CD4-positive, CD25-positive, alpha-beta regulatory T cell (primary cell): Measurements from ENCODE around the gene CLCN2. TPM values are rescaled to one million over a fixed set of nuclear protein-coding genes. Genes with fewer than 3 reads are reported as not detected.

ENCODE experiments used
- ATAC-seq, 2 donors: fragments of 150-1000 bp; cut with Tn5 transposase; one replicate each; pipeline ENCODE4 v1.10.0; 2021; ENCODE audit warnings: low read depth in 2 of 2, moderate number of reproducible peaks in 2 of 2, moderate library complexity in 1 of 2
- DNase-seq, 3 donors: peaks; one replicate each; pipeline versions ENCODE4 v3.0.0 to v3.0.0-alpha.2; 2012 to 2022; ENCODE audit warnings: mixed read lengths in 1 of 3
- H3K27ac ChIP-seq: one replicate; pipeline ENCODE4 v1.7.0; 2013; ENCODE audit warnings: mild to moderate bottlenecking, low read length; ENCODE audit not compliant: insufficient read depth, poor library complexity, severe bottlenecking
- H3K27me3 ChIP-seq: one replicate; pipeline ENCODE4 v1.7.0; 2013; ENCODE audit warnings: low read length; ENCODE audit not compliant: control insufficient read depth, insufficient read depth
- H3K36me3 ChIP-seq: one replicate; pipeline ENCODE4 v1.7.0; 2013; ENCODE audit warnings: mild to moderate bottlenecking, low read length, moderate library complexity; ENCODE audit not compliant: control insufficient read depth, insufficient read depth
- H3K4me1 ChIP-seq: 2 replicates; pipeline ENCODE4 v1.7.0; 2013; ENCODE audit warnings: mild to moderate bottlenecking, low read length; ENCODE audit not compliant: insufficient read depth, control insufficient read depth, poor library complexity, severe bottlenecking
- H3K4me3 ChIP-seq: one replicate; pipeline ENCODE4 v1.7.0; 2013; ENCODE audit warnings: low read depth, mild to moderate bottlenecking, low read length, moderate library complexity
- H3K9me3 ChIP-seq, 2 experiments: 1 replicate in 1 of 2; 2 replicates in 1 of 2; pipeline ENCODE4 v1.7.0; 2013; ENCODE audit warnings: low read length in 2 of 2, mild to moderate bottlenecking in 1 of 2, moderate library complexity in 1 of 2; ENCODE audit not compliant: control insufficient read depth in 2 of 2
- H3K27ac Mint-ChIP-seq, 3 donors: one replicate each; pipeline ENCODE4 v1.8.0; 2020 to 2022; ENCODE audit warnings: mild to moderate bottlenecking in 3 of 3, mixed read lengths in 3 of 3, moderate library complexity in 2 of 3
- H3K27me3 Mint-ChIP-seq: one replicate; pipeline ENCODE4 v1.8.0; 2022; ENCODE audit warnings: mild to moderate bottlenecking, mixed read lengths
- H3K36me3 Mint-ChIP-seq: one replicate; pipeline ENCODE4 v1.8.0; 2020; ENCODE audit warnings: mixed read lengths
- H3K4me1 Mint-ChIP-seq, 4 donors: one replicate each; pipeline ENCODE4 v1.8.0; 2020 to 2022; ENCODE audit warnings: mixed read lengths in 4 of 4, mild to moderate bottlenecking in 1 of 4
- H3K4me3 Mint-ChIP-seq, 4 donors: one replicate each; pipeline ENCODE4 v1.8.0; 2020 to 2022; ENCODE audit warnings: mild to moderate bottlenecking in 4 of 4, mixed read lengths in 4 of 4, moderate library complexity in 3 of 4
- H3K9me3 Mint-ChIP-seq, 7 donors: one replicate each; pipeline ENCODE4 v1.8.0; 2020 to 2022; ENCODE audit warnings: mixed read lengths in 7 of 7, mild to moderate bottlenecking in 3 of 7, moderate library complexity in 2 of 7
- polyA plus RNA-seq, 4 donors: library from polyadenylated mRNA; unstranded; fragments of 300-500 nt; fragmentation: Illumina TruSeq; gene quantifications; one replicate each; pipeline ENCODE4 v1.2.3, GENCODE V29; 2021
- total RNA-seq: library from RNA; stranded (reverse); gene quantifications from one replicate; pipeline ENCODE4 v1.2.3, GENCODE V29; 2022

The CLCN2 gene
- total and polyA plus RNA-seq, 5 donors from 2014 or later = 0.30 to 4.7 (median 0.57) TPM; not detected in 1

GRCh38 chr3:184314363-184314699 lies 47.1 kb downstream of the CLCN2 start, which contains the start of gene EIF4G1:
EIF4G1 (plus strand) TSS chr3:184314606; CDS start chr3:184315797, 1,191 bp downstream.
- ATAC-seq (peak; percentile 84 to 89), DNase-seq (peak; percentile 91 to 95 (median 92))
- H3K4me3 Mint-ChIP-seq = peak within 1 kb of the TSS; percentile 86 to 94 (median 90)
- H3K36me3 ChIP-seq = peaks cover 21% of the 10 kb centered on the region
- H3K4me3 ChIP-seq = peak within 1 kb of the TSS; percentile 78
- no peaks in the 10 kb centered on the region for H3K27me3 ChIP-seq
- peak within 1 kb of the TSS; percentile 91 to 96 (median 94) for H3K27ac Mint-ChIP-seq
- H3K36me3 Mint-ChIP-seq = peaks cover 21% of the 10 kb centered on the region
- no peaks in the 10 kb centered on the region for H3K9me3 ChIP-seq
- H3K27ac ChIP-seq = peak within 1 kb of the TSS; percentile 88
- H3K27me3 Mint-ChIP-seq = no peaks in the 10 kb centered on the region
- H3K4me1 ChIP-seq = peaks cover 26% of the 10 kb centered on the region
- H3K4me1 Mint-ChIP-seq = peaks cover 11 to 32% (median 23%) of the 10 kb centered on the region in 4 donors
- no peaks in the 10 kb centered on the region for H3K9me3 Mint-ChIP-seq

- H3K4me1 ChIP-seq = peaks cover 17% of the 10 kb centered on the region
- no peak overlapping the region for H3K27ac ChIP-seq
- H3K4me3 ChIP-seq = no peak overlapping the region
- H3K27me3 Mint-ChIP-seq = no peaks in the 10 kb centered on the region
- no peak overlapping the region for H3K27ac Mint-ChIP-seq
- no peaks in the 10 kb centered on the region for H3K9me3 Mint-ChIP-seq
- no peaks in the 10 kb centered on the region for H3K9me3 ChIP-seq
- H3K36me3 Mint-ChIP-seq = peaks cover 28% of the 10 kb centered on the region
- ATAC-seq = no peak
- DNase-seq = no peak
- H3K27me3 ChIP-seq = no peaks in the 10 kb centered on the region
- peaks cover 23% of the 10 kb centered on the region for H3K36me3 ChIP-seq
- H3K4me3 Mint-ChIP-seq = peak overlapping the region in 3 of 4 donors; percentile 1 to 81 (median 57)
- peaks cover 0 to 13% (median 8%) of the 10 kb centered on the region in 4 donors for H3K4me1 Mint-ChIP-seq
Measured at GRCh38 chr3:184311633-184312032, 49.8 kb downstream of the CLCN2 start.

- H3K4me1 ChIP-seq = no peaks in the 10 kb centered on the region
- H3K27me3 ChIP-seq = no peaks in the 10 kb centered on the region
- H3K9me3 ChIP-seq = no peaks in the 10 kb centered on the region
- Mint-ChIP-seq H3K4me3 (no peak overlapping the region), H3K4me1 (peaks cover 0 to 2% (median under 1%) of the 10 kb centered on the region in 4 donors), H3K36me3 (peaks cover 42% of the 10 kb centered on the region), H3K9me3 (peaks cover 0 to 1% (median 0%) of the 10 kb centered on the region in 7 donors), H3K27me3 (no peaks in the 10 kb centered on the region), H3K27ac (peak overlapping the region in 1 of 3 donors; percentile 7)
- no peak overlapping the region for H3K4me3 ChIP-seq
- no peak overlapping the region for H3K27ac ChIP-seq
- DNase-seq = no peak
- H3K36me3 ChIP-seq = peaks cover 48% of the 10 kb centered on the region
- no peak for ATAC-seq
Measured at GRCh38 chr3:184308744-184309143, 52.7 kb downstream of the CLCN2 start.

- ATAC-seq = no peak
- H3K36me3 ChIP-seq = peaks cover 56% of the 10 kb centered on the region
Measured at GRCh38 chr3:184307915-184308314, 53.5 kb downstream of the CLCN2 start.

GRCh38 chr3:184306341-184306972 lies 54.9 kb downstream of the CLCN2 start:
- H3K27me3 Mint-ChIP-seq = no peaks in the 10 kb centered on the region
- H3K4me3 Mint-ChIP-seq = peak overlapping the region in 1 of 4 donors; percentile 32
- H3K36me3 Mint-ChIP-seq = peaks cover 54% of the 10 kb centered on the region
- ATAC-seq (no peak), DNase-seq (no peak)
- H3K27ac Mint-ChIP-seq = no peak overlapping the region
- H3K4me1 Mint-ChIP-seq = peaks cover 0 to 10% (median 3%) of the 10 kb centered on the region in 4 donors
- Histone ChIP-seq H3K27ac (no peak overlapping the region), H3K9me3 (no peaks in the 10 kb centered on the region), H3K4me3 (no peak overlapping the region), H3K36me3 (peaks cover 71% of the 10 kb centered on the region), H3K4me1 (no peaks in the 10 kb centered on the region), H3K27me3 (no peaks in the 10 kb centered on the region)
- peaks cover 0 to 1% (median 0%) of the 10 kb centered on the region in 7 donors for H3K9me3 Mint-ChIP-seq

More at GRCh38 chr3:184307915-184308314, 53.5 kb downstream of the CLCN2 start:
- Mint-ChIP-seq H3K4me1 (peaks cover 0 to 2% (median under 1%) of the 10 kb centered on the region in 4 donors), H3K27me3 (no peaks in the 10 kb centered on the region), H3K9me3 (peaks cover 0 to 1% (median 0%) of the 10 kb centered on the region in 7 donors), H3K4me3 (no peak overlapping the region), H3K36me3 (peaks cover 48% of the 10 kb centered on the region), H3K27ac (no peak overlapping the region)
- H3K4me3 ChIP-seq = no peak overlapping the region
- no peaks in the 10 kb centered on the region for H3K9me3 ChIP-seq
- no peak for DNase-seq
- H3K27ac ChIP-seq = no peak overlapping the region
- H3K4me1 ChIP-seq = no peaks in the 10 kb centered on the region
- H3K27me3 ChIP-seq = no peaks in the 10 kb centered on the region

- H3K27ac ChIP-seq = no peak overlapping the region
- no peak overlapping the region for H3K4me3 ChIP-seq
- H3K27me3 ChIP-seq = no peaks in the 10 kb centered on the region
- H3K9me3 ChIP-seq = no peaks in the 10 kb centered on the region
- H3K36me3 Mint-ChIP-seq = peaks cover 54% of the 10 kb centered on the region
- no peak for ATAC-seq
- peaks cover 0 to 15% (median 5%) of the 10 kb centered on the region in 4 donors for H3K4me1 Mint-ChIP-seq
- H3K36me3 ChIP-seq = peaks cover 73% of the 10 kb centered on the region
- H3K4me1 ChIP-seq = no peaks in the 10 kb centered on the region
- H3K27ac Mint-ChIP-seq = no peak overlapping the region
- no peaks in the 10 kb centered on the region for H3K27me3 Mint-ChIP-seq
- H3K4me3 Mint-ChIP-seq = peak overlapping the region in 1 of 4 donors; percentile 45
- peak in 1 of 3 donors; percentile 26 for DNase-seq
- peaks cover 0 to 1% (median 0%) of the 10 kb centered on the region in 7 donors for H3K9me3 Mint-ChIP-seq
Measured at GRCh38 chr3:184305577-184305976, 55.8 kb downstream of the CLCN2 start.

GRCh38 chr3:184300378-184300720 lies 61.1 kb downstream of the CLCN2 start:
- no peak overlapping the region for H3K27ac ChIP-seq
- ATAC-seq (no peak), DNase-seq (no peak)
- no peaks in the 10 kb centered on the region for H3K9me3 ChIP-seq
- Mint-ChIP-seq H3K4me3 (peak overlapping the region; percentile 91 to 97 (median 94)), H3K27me3 (peaks cover 5% of the 10 kb centered on the region), H3K36me3 (peaks cover 19% of the 10 kb centered on the region), H3K9me3 (peaks cover 0 to 1% (median 0%) of the 10 kb centered on the region in 7 donors), H3K27ac (peak overlapping the region in 2 of 3 donors; percentile 91 to 92), H3K4me1 (peaks cover 0 to 36% (median 21%) of the 10 kb centered on the region in 4 donors)
- peak overlapping the region; percentile 92 for H3K4me3 ChIP-seq
- H3K4me1 ChIP-seq = peaks cover 14% of the 10 kb centered on the region
- H3K27me3 ChIP-seq = no peaks in the 10 kb centered on the region
- peaks cover 42% of the 10 kb centered on the region for H3K36me3 ChIP-seq
